Fibroblast of pulmonary artery (primary cell): ENCODE results near the gene NEK7.
A peak's percentile ranks its signal among the peaks of the same experiment; 100 is the strongest.

Source experiments
- DNase-seq: peaks from one replicate; pipeline ENCODE4 v3.0.0-alpha.2; 2010; ENCODE audit warnings: low read depth
- H3K4me3 ChIP-seq: replicated peaks from 2 replicates; pipeline ENCODE4 v1.5.1; 2011; ENCODE audit warnings: low read depth, mild to moderate bottlenecking, control low read depth, low read length, moderate library complexity
- TF ChIP-seq, protein P1 (sequence below): IDR thresholded peaks from 2 replicates; pipeline ENCODE4 v1.5.1; 2011; ENCODE audit warnings: mild to moderate bottlenecking, control low read depth, low read length, inconsistent platforms; ENCODE audit errors: missing control alignments

The NEK7 gene

DNA sequence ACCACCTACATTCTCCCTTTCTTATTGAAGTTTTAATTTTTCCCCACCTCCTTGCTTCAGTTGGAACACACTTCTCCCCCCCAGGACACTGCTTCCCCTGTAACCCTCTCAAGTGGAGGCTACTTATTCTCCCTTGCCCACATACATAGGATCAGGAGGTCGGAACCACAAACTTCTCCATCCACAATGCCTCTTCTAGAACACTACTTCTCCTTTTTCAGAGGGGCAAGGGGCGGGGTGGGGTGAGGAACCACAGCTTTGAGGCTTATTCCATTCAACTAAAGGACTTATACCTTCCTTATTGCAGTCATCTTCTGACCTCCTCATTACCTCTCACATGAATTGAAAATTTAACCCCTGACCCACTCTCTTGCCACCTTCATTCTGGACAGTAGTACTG is 81.3 kb downstream of the NEK7 start:
- DNase-seq = no peak
- TF ChIP-seq, protein P1, sequence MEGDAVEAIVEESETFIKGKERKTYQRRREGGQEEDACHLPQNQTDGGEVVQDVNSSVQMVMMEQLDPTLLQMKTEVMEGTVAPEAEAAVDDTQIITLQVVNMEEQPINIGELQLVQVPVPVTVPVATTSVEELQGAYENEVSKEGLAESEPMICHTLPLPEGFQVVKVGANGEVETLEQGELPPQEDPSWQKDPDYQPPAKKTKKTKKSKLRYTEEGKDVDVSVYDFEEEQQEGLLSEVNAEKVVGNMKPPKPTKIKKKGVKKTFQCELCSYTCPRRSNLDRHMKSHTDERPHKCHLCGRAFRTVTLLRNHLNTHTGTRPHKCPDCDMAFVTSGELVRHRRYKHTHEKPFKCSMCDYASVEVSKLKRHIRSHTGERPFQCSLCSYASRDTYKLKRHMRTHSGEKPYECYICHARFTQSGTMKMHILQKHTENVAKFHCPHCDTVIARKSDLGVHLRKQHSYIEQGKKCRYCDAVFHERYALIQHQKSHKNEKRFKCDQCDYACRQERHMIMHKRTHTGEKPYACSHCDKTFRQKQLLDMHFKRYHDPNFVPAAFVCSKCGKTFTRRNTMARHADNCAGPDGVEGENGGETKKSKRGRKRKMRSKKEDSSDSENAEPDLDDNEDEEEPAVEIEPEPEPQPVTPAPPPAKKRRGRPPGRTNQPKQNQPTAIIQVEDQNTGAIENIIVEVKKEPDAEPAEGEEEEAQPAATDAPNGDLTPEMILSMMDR = no peak

DNA sequence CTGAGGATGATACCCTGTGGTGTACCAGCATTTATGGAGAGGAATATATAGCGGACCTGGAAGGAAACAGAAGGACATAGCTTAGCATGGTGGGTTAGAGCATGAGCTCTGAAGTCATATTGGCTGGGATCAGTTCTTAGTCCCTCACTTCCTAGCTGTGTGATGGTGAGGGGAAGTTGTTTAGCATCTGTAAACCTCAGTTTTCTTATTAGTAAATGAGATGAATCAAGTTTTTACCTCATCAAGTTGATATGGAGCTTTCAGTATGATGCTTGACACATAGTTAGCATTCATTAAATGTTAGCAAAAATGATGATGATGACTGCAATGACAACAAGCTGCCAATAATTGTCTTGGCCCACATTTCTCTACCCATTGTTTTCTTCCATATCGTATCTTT is 84.8 kb downstream of the NEK7 start:
- DNase-seq = no peak
- no peak overlapping the region for H3K4me3 ChIP-seq
- TF ChIP-seq, protein P1 = no peak

More for the DNA sequence above, 81.3 kb downstream of the NEK7 start:
- H3K4me3 ChIP-seq = no peak overlapping the region

DNA sequence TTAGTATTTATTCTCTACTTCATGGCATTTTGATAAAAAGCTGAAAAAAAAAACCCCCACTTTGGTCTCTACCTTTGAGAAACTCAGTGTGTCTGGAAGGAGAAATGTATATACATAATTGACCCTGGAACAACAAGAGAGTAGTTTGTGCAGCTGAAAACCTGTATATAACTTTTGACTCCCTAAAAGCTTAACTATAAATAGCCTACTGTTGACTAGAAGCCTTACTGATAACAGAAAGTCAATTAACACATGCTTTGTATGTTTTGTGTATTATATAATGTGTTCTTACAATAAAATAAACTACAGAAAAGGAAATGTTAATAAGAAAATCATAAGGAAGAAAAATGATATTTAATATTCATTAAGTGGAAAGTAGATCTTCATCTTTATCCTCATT is 88.0 kb downstream of the NEK7 start:
- no peak overlapping the region for H3K4me3 ChIP-seq
- DNase-seq = no peak
- TF ChIP-seq, protein P1 = no peak

DNA sequence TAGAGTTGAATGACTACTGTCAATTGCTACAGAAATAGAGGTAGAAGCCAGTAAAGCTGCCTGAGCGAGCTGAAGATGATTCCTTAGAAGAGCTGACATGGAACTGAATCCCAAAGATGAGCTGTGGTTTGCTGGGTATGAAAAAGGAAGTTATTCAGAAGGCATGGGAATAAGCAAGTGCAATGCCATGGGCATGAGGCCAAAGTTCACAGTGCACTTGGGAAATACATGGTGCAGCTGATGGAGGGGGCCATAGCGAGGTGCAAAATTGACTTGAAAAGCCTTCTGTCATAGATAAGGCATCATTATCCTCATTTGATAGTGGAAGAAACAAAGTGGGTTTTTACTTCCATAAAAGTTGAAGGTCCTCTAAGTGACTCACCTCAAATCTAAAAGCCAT is 88.6 kb downstream of the NEK7 start:
- TF ChIP-seq, protein P1 = no peak
- DNase-seq = no peak

DNA sequence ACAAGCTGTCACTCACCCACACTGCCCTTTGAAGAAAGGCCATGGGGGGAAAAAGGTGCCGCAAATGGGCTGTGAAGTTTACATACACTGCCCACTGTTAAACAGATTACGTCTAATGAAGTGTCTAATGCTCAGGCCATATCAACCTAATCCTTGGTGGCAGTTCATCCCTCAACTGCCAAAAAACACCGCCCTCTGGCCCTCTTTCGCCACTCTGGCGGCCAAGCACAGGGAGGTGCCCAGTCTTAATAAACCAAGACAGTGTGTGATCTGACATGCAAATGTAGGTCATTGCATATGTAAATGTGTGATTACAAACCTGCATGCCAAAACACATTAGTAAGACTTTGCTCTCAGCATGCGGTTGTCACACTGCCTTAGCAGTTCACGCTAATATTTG is 89.5 kb downstream of the NEK7 start:
- DNase-seq = no peak
- no peak overlapping the region for H3K4me3 ChIP-seq
- TF ChIP-seq, protein P1 = no peak

More for the DNA sequence above, 88.6 kb downstream of the NEK7 start:
- H3K4me3 ChIP-seq = no peak overlapping the region

DNA sequence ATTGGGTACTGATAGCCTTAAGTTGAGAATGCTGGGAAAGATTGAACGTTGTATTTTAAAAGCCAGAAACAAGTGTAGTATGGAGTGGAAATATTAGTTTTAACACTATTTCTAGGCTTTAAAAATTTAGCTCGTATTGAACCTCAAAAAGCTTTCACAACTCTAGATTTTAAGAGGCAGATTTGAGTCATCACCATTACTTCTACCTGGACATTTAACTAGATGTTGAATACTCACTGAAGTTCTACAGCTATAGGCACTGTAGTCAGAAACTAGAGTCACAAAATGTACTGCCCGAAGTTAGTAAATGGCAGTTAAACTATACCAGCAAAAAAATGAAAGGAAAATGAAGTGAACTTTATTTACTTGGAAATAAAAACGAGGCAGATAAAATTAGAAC is 96.5 kb downstream of the NEK7 start:
- TF ChIP-seq, protein P1 = no peak
- no peak overlapping the region for H3K4me3 ChIP-seq
- no peak for DNase-seq

DNA sequence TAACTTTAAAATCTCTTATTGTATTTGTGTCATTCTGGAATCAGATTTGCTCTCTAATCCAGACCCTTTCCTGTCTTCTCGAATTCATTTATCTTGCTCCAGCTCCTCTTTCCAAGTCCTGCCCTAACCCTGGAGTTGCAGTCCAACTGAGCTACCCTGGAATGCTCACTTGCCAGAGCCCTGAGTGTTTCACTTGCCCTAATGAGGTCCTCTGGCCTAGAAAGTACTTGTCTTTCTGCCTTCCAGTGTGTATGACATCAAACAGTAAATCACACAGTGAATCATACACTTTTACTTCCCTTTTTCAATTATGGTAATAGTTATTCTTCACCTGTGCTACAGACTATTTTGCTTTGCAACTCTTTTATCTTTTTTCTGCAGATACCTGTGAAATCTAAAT is 96.9 kb downstream of the NEK7 start:
- TF ChIP-seq, protein P1 = no peak
- peak; percentile 47 for DNase-seq
- no peak overlapping the region for H3K4me3 ChIP-seq
